SH-SY5Y (cell line): Measurements from ENCODE around the gene CHCHD3.

Experiments used
- GATA2 ChIP-seq: IDR thresholded peaks from 2 replicates; pipeline ENCODE4 v1.6.1; 2011; ENCODE audit warnings: mild to moderate bottlenecking, low read depth, low read length
- GATA3 ChIP-seq: IDR thresholded peaks from 2 replicates; pipeline ENCODE4 v1.6.1; 2011; ENCODE audit warnings: low read depth, mild to moderate bottlenecking, low read length, moderate library complexity

DNA sequence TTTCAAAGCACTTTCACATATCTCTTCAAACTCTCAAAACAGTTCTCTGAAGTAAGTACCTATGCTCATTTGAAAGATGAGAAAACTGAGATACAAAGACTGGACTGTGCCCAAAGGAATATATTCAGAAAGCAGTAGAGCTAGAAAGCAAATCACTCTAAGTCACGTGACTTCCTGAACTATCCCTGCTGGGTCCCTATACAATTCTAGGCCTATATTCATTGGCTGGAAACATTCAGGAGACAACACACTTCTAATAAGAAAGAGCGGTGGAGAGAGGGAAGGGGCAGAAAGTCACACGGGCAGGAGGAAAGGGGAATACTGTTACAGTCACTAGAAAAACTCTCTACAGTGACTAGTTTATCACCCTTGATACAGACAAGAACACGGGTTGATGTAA is 140.0 kb downstream of the CHCHD3 start:
- TF ChIP-seq GATA2, result no peak
- TF ChIP-seq GATA3, result no peak
